ENCODE results near the gene CRYGC. TPM values are rescaled to one million over a fixed set of nuclear protein-coding genes. Genes with fewer than 3 reads are reported as not detected.

Gene CRYGC
- total and polyA plus RNA-seq, 2 of the 13 experiments (the other 11 are each of a cell fraction or from before 2014, with no cell fraction given) = 0.20 to 0.27 TPM

DNA sequence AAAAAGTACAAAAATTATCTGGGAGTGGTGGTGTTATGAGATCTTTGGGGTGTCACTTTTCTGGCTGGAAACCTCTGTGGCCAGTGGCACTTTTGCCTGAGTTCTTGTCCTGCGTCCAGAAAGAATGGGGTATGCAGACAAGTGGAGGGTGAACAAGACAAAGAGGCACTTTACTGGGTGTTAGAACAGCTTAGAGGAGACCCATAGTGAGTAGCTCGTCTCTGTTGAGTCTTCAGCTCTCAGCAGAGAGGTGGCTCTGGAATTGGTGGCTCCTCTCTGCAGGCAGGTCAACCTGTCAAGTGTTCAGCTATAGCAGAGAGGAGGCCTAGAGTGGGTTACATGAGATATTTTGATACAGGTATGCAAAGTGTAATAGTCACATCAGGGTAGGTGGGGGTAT lies 31.4 kb downstream of the CRYGC start (continued):
- no peak for TF ChIP-seq ZNF335 (CRISPR knock-in tag; IDR thresholded peaks at IDR 0.05)
- TF ChIP-seq, protein P1, sequence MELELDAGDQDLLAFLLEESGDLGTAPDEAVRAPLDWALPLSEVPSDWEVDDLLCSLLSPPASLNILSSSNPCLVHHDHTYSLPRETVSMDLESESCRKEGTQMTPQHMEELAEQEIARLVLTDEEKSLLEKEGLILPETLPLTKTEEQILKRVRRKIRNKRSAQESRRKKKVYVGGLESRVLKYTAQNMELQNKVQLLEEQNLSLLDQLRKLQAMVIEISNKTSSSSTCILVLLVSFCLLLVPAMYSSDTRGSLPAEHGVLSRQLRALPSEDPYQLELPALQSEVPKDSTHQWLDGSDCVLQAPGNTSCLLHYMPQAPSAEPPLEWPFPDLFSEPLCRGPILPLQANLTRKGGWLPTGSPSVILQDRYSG (CRISPR knock-in tag; IDR thresholded peaks at IDR 0.05) = no peak

DNA sequence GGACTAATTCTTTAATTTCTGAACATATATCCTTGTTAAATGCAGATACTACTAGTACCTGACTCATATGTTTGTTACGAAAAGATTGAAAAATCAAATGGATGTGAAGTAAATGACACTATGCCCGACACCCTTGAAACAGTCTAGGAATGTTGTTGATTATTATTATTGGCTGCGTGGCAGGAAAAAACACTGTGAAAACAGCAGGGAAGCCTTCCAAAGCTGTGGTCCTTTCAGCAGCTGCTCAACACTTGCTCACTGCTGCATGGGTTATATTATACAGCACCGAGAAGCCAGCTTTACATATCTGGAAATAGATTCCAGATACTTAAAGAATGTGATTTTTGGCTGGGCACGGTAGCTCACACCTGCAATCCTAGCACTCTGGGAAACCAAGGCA lies 31.8 kb downstream of the CRYGC start:
- POLR2A ChIA-PET = no interaction called here
- H3K27ac ChIP-seq (ENCODE audit: extremely low read length, insufficient read depth, low read length) = no peak overlapping the region
- FAIRE-seq (no peak), DNase-seq (ENCODE audit: low spot score) (no peak), ATAC-seq (no peak)
- no peaks in the 10 kb centered on the region for H3K79me2 ChIP-seq (ENCODE audit: insufficient read depth, low read length)
- TF ChIP-seq, protein P2, sequence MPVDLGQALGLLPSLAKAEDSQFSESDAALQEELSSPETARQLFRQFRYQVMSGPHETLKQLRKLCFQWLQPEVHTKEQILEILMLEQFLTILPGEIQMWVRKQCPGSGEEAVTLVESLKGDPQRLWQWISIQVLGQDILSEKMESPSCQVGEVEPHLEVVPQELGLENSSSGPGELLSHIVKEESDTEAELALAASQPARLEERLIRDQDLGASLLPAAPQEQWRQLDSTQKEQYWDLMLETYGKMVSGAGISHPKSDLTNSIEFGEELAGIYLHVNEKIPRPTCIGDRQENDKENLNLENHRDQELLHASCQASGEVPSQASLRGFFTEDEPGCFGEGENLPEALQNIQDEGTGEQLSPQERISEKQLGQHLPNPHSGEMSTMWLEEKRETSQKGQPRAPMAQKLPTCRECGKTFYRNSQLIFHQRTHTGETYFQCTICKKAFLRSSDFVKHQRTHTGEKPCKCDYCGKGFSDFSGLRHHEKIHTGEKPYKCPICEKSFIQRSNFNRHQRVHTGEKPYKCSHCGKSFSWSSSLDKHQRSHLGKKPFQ (CRISPR knock-in tag; IDR thresholded peaks at IDR 0.05; ENCODE audit: insufficient replicate concordance) = no peak
- no peak for TF ChIP-seq ELF4 (CRISPR knock-in tag; IDR thresholded peaks at IDR 0.05; ENCODE audit: borderline replicate concordance)
- no peak for TF ChIP-seq ZSCAN9 (CRISPR knock-in tag; IDR thresholded peaks at IDR 0.05; ENCODE audit: borderline replicate concordance)
- TF ChIP-seq SALL2 (CRISPR knock-in tag; IDR thresholded peaks at IDR 0.05) = no peak
- no peak overlapping the region for H3K4me2 ChIP-seq (ENCODE audit: low read depth, low read length)
- H3K9me3 ChIP-seq (ENCODE audit: low read length) = no peaks in the 10 kb centered on the region
- H3K4me3 ChIP-seq (replicated peaks in 1 of 3; ENCODE audit: insufficient read depth in 1 of 3, low read depth in 2 of 3, low read length in 3 of 3) = no peak overlapping the region
- H3K36me3 ChIP-seq (replicated peaks in 1 of 2; ENCODE audit: control insufficient read depth in 1 of 2, insufficient read depth in 2 of 2, low read length in 2 of 2) = no peaks in the 10 kb centered on the region
- WGBS (ENCODE audit: low lambda C conversion rate) = 38% methylated on average over 5 of the region's 5 CpGs
- H3K9ac ChIP-seq (ENCODE audit: insufficient read depth, low read depth, low read length) = no peak overlapping the region
- intact Hi-C loops (cut with micrococcal nuclease; ENCODE audit: unreplicated experiment) = no loop called here
- BruUV-seq (replicated peaks) = no TSS peak
- peaks cover 12% of the 10 kb centered on the region for H3K4me1 ChIP-seq (ENCODE audit: insufficient read depth, low read length)
- in situ Hi-C loops (cut with HindIII; ENCODE audit: extremely low pct_ligation_motif_present, low pct_unique_long_range_greater_than_20kb) = no loop called here
- CTCF ChIA-PET (ENCODE audit: low intra/inter-chr PET ratio, low total read pairs) = no interaction called here
- no peak overlapping the region for H2AFZ ChIP-seq (ENCODE audit: low read length)
- peaks cover 1 to 11% of the 10 kb centered on the region in 2 experiments for H3K27me3 ChIP-seq (ENCODE audit: control insufficient read depth in 1 of 2, insufficient read depth in 2 of 2, low read length in 2 of 2)
- no peaks in the 10 kb centered on the region for H4K20me1 ChIP-seq (ENCODE audit: insufficient read depth, low read length)

Data from HepG2 (cell line).